BJ (cell line): ENCODE results near the gene SLF2. TPM values are rescaled to one million over a fixed set of nuclear protein-coding genes. Genes with fewer than 3 reads are reported as not detected.
A peak's percentile ranks its signal among the peaks of the same experiment; 100 is the strongest.

Source experiments
- CTCF ChIA-PET: fragments of 350-600 bp; formaldehyde crosslinking; extraction: SDS; loops from one replicate; lab custom pipeline; 2021; ENCODE audit warnings: antibody characterized with exemption, inconsistent platforms; lab: Yijun Ruan, JAX
- POLR2A ChIA-PET: fragments of 300-600 bp; sonication (Branson Sonifier 250); formaldehyde crosslinking; extraction: SDS; loops from one replicate; lab custom pipeline; 2021; ENCODE audit warnings: antibody characterized with exemption; lab: Charles Lee
- DNase-seq: peaks from one replicate; pipeline ENCODE4 v3.0.0-alpha.2; 2011; ENCODE audit warnings: low read depth
- H3K27me3 ChIP-seq: 2 replicates; pipeline ENCODE4 v1.6.0; 2011; ENCODE audit warnings: low read length; ENCODE audit not compliant: control insufficient read depth, insufficient read depth
- H3K36me3 ChIP-seq: 2 replicates; pipeline ENCODE4 v1.5.1; 2011; ENCODE audit warnings: low read length; ENCODE audit not compliant: control insufficient read depth, insufficient read depth
- H3K4me3 ChIP-seq: 2 replicates; pipeline ENCODE4 v1.5.1; 2011; ENCODE audit warnings: low read depth, mild to moderate bottlenecking, control low read depth, low read length
- polyA minus RNA-seq: library from RNA; depleted of rRNA, polyadenylated mRNA; stranded (reverse); fragments of >200 nt; gene quantifications from 2 replicates; pipeline ENCODE4 v1.2.3, GENCODE V29; 2011; rRNA and poly(A)+ RNA removed
- polyA plus RNA-seq: library from polyadenylated mRNA; depleted of rRNA; stranded (reverse); fragments of >200 nt; gene quantifications from 2 replicates; pipeline ENCODE4 v1.2.3, GENCODE V29; 2011; rRNA removed
- TF ChIP-seq, protein P1 (sequence below): IDR thresholded peaks from 2 replicates; pipeline ENCODE4 v1.5.1; 2011; ENCODE audit warnings: low read depth, mild to moderate bottlenecking, control low read depth, inconsistent platforms, low read length, moderate library complexity; ENCODE audit not compliant: insufficient read depth

SLF2 gene
- polyA plus RNA-seq (6.8 and 10.1 TPM in 2 replicates), polyA minus RNA-seq (10.2 and 10.9 TPM in 2 replicates)

DNA sequence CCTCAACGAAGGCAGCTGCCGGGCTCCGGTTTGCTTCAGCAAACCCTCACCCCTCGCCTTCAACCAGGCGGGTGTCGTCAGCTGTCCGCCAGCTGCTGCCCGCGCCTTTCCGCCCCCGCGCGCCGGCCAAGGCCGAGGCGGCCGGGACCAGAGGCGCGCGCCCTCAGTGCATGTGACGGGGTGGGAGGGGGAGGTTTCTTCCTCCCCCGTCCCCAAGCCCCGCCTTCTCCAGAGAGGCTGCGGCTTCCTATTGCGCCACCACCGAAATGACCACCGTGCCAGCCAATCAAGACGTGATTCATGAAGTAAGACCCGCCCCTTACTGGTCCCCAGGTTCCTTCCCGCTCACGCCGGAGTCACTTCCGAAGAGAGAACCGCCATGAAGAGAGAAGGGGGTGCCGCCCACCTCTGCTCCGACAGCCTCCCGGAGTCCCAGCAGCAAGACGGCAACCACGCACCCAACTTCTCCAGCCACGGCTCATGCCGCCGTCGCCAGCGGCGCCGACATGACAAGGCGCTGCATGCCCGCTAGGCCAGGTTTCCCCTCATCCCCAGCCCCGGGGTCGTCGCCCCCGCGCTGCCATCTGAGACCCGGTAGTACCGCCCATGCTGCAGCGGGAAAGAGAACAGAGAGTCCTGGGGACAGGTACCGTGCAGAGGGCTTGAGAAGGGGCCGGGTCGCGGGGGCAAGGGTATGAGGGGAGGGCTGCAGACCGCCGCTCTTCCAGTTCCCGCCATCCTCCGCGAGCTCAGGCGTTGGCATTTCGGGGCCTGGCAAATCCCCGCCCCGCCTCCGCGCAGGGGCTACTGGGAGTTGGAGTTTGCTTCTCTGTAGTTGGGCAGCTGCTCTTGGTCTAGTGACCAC lies at the start of gene SLF2:
Gene SLF2, plus strand, starts transcription at position 359 of the 865 bp plus-strand sequence. Its CDS starts 148 bp downstream, at position 507.
- POLR2A ChIA-PET, result interaction anchor here (1.2 kb wide), 1 partner anchor 11 kb away, joined by 10 read pairs; no protein-coding TSS in a partner anchor
- Histone ChIP-seq H3K4me3 (peak within 1 kb of the TSS; percentile 79), H3K27me3 (no peaks in the 10 kb centered on the region), H3K36me3 (peaks cover 4% of the 10 kb centered on the region)
- DNase-seq, result peak; percentile 92
- TF ChIP-seq, protein P1, sequence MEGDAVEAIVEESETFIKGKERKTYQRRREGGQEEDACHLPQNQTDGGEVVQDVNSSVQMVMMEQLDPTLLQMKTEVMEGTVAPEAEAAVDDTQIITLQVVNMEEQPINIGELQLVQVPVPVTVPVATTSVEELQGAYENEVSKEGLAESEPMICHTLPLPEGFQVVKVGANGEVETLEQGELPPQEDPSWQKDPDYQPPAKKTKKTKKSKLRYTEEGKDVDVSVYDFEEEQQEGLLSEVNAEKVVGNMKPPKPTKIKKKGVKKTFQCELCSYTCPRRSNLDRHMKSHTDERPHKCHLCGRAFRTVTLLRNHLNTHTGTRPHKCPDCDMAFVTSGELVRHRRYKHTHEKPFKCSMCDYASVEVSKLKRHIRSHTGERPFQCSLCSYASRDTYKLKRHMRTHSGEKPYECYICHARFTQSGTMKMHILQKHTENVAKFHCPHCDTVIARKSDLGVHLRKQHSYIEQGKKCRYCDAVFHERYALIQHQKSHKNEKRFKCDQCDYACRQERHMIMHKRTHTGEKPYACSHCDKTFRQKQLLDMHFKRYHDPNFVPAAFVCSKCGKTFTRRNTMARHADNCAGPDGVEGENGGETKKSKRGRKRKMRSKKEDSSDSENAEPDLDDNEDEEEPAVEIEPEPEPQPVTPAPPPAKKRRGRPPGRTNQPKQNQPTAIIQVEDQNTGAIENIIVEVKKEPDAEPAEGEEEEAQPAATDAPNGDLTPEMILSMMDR, result no peak
- CTCF ChIA-PET, result interaction anchor here (0.8 to 2.2 kb wide), 3 partner anchors 35 to 230 kb away, joined by 3 to 5 read pairs (median 4); no protein-coding TSS in a partner anchor

DNA sequence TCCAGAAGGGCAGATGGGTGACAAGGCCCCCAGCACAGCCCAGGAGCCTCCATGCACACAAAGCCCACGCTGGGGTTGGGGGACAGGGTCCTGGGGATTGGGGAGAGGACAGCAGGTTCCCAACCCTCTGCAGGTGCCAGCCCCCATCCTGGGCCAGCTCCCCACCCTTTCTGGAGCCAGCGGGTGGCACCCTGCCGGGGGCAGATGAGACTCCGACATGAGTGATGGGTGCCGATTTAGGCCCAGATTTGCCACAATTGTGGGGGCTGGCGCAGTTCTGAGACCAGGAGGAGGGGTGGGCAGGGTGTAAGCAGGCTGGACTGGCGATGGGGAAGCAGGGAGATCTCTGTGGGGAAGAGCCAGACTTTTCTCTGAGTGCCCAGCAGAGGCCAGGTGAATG lies 49.3 kb upstream of the SLF2 start:
- ChIA-PET POLR2A (no interaction called here), CTCF (no interaction called here)
- Histone ChIP-seq H3K36me3 (no peaks in the 10 kb centered on the region), H3K4me3 (no peak overlapping the region), H3K27me3 (peaks cover 27% of the 10 kb centered on the region)
- TF ChIP-seq, protein P1, result no peak
- no peak for DNase-seq

DNA sequence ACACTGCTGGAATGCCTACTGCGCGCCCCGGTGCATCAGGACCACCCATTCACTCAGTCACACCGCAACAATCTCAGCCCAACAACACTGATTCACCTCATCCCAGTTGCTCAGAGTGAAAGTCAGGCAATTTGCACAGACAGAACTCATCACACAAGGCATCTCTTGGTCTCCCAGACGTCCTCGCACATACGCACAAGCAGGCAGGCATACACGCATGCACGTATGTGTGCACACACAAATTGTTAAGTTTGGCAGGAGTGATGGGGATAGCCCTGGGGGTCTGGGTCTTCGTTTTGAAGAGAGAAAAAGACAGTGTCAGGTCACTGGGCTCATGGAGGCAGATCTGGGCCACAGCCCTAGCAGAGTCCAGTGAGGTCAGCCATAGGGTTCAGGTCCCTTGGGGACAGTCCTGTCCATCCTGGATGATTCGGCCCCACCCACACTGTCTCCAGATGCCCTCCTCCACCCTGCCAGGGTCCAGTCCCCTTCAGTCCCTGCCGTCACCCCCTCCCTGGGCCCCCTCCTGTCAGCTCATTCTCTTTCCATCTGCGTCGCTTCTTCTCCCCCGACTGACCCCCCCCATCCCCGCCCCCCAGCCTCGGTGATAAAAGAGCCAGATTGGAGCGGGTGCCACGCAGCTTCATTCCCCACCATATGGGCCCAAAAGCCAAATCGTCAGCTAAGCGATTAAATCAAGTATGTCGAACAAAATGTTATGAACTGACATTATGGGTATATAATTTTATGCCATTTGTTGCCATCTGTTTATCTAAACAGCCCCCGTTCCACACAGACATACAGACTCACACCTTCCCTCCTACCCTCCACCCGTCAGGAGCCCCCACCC lies 48.5 kb upstream of the SLF2 start:
- no peaks in the 10 kb centered on the region for H3K36me3 ChIP-seq
- TF ChIP-seq, protein P1, result no peak
- H3K27me3 ChIP-seq, result peaks cover 28% of the 10 kb centered on the region
- no peak overlapping the region for H3K4me3 ChIP-seq
- DNase-seq, result no peak
- POLR2A ChIA-PET, result no interaction called here
- CTCF ChIA-PET, result interaction anchor here (1.0 to 1.2 kb wide), 2 partner anchors 12 to 14 kb away, joined by 3 read pairs; no protein-coding TSS in a partner anchor

DNA sequence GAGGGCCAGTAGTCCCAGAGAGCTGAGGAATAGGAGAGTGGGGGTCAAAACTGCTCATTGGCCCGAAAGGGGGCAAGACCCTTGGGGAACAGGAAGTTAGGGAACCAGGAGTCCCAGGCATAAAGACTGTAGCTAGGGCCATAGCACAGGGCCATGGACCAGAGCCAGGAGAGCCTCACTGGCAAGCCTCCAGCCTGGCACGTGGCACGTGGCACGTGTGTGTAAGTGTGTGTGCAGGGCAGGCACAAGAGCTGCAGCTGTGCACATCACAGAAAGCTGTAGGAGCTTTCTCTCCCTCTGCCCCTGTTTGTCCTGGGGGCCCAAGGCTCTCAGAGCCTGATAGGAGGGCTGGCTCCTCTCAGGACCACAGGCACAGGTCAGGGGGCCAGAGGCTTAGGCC lies 47.8 kb upstream of the SLF2 start:
- Histone ChIP-seq H3K4me3 (no peak overlapping the region), H3K27me3 (peaks cover 27% of the 10 kb centered on the region), H3K36me3 (no peaks in the 10 kb centered on the region)
- no peak for DNase-seq
- ChIA-PET POLR2A (no interaction called here), CTCF (interaction anchor here (1.0 to 1.2 kb wide), 2 partner anchors 11 to 13 kb away, joined by 3 read pairs; no protein-coding TSS in a partner anchor)
- TF ChIP-seq, protein P1, result no peak

- CTCF ChIA-PET, result no interaction called here
- H3K36me3 ChIP-seq, result no peaks in the 10 kb centered on the region
- no peak overlapping the region for H3K4me3 ChIP-seq
- TF ChIP-seq, protein P1, result no peak
- peaks cover 25% of the 10 kb centered on the region for H3K27me3 ChIP-seq
- no peak for DNase-seq
- POLR2A ChIA-PET, result no interaction called here
Observed at GRCh38 chr10:100866010-100866409, 46.8 kb upstream of the SLF2 start.
